ENCODE data around the gene SORBS1.

Gene SORBS1

DNA sequence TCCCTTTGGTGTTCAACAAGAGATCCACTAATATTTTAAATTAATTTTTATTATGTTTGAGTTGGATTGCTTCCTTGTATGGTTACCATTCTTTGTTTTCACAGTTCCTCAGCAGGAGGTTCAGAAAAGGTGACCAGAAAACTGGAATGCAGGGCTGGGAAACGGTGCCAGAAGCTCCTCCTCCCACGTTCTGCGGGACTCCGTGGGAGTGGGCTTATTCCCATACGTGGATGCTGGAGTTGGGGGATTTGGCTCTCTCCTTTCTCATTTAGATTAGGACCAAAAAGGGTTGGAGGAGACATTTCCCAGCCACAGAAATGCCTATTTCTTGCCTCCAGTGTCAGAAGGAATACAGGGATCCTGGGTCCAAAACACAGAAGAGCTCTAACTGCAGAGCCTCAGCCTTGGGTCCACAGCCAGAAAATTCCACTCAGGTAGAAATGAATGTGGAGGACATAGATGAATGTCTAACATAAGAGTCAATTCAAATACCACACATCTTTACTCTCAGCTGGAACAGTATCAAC lies 56.0 kb downstream of the SORBS1 start:
- H3K4me3 ChIP-seq (ENCODE audit: low read depth, low read length): no peak overlapping the region
- TF ChIP-seq, protein P1, sequence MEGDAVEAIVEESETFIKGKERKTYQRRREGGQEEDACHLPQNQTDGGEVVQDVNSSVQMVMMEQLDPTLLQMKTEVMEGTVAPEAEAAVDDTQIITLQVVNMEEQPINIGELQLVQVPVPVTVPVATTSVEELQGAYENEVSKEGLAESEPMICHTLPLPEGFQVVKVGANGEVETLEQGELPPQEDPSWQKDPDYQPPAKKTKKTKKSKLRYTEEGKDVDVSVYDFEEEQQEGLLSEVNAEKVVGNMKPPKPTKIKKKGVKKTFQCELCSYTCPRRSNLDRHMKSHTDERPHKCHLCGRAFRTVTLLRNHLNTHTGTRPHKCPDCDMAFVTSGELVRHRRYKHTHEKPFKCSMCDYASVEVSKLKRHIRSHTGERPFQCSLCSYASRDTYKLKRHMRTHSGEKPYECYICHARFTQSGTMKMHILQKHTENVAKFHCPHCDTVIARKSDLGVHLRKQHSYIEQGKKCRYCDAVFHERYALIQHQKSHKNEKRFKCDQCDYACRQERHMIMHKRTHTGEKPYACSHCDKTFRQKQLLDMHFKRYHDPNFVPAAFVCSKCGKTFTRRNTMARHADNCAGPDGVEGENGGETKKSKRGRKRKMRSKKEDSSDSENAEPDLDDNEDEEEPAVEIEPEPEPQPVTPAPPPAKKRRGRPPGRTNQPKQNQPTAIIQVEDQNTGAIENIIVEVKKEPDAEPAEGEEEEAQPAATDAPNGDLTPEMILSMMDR (IDR thresholded peaks at IDR 0.05; ENCODE audit: low read depth, low read length): no peak

DNA sequence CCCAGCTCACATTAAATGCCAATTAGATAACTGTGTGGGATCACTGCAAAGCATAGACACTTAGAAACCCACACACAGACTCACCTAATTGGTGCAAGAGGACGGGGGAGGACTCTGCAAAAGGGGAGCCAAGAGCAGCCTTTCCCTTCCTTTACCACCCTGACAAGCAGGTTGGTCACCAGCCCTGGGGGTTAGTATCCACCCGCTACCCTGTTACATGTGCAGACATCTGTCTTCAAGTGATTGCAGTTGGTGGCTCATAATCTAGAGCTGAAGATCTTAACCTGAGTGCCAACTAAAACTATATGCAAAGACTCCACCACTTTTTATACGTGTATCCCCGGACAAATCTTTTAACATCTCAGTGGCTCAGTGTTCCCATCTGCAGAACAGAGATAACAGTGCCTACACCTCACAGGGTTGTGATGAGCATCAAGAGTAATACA lies 56.9 kb downstream of the SORBS1 start:
- no peak overlapping the region for H3K4me3 ChIP-seq (ENCODE audit: low read depth, low read length)
- TF ChIP-seq, protein P1 (IDR thresholded peaks at IDR 0.05; ENCODE audit: low read depth, low read length): no peak

DNA sequence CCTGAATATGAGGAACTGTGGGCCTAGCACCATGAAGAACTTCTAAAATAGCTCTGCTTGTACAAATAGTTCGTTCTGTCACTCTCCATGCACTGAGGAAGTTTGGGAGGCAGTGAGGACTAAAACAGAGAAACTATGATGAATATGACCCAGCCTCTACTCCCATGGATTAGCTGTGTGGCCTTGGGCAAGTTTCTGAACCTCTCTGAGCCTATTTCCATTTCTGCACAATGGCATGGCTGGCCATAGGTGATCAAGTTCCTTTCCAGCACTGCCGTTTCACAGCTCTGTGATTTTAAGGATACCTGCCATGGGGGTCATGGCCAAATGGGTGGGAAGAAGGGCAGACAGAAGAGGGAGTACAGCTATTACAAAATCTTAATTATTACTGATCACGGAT lies 57.6 kb downstream of the SORBS1 start:
- no peak overlapping the region for H3K4me3 ChIP-seq (ENCODE audit: low read depth, low read length)
- TF ChIP-seq, protein P1 (IDR thresholded peaks at IDR 0.05; ENCODE audit: low read depth, low read length): no peak

DNA sequence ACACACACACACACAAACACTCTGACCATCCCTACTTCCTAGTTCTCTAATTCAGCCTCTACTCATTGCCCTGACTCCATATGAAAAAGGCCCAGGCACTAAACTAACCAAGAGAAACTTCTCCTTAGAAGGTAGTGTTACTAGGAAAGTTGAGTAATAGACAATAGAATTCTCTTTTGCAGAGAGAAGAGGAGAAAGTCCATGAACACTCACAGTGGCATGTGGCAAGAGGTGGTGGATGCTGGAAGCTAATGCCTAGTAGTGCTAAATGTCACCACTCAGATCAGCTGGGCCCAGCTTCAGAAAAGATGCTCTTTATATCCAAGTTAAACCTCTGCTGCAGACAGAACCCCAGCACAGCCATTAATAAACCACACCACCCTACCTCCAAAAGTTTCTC lies 58.2 kb downstream of the SORBS1 start:
- no peak overlapping the region for H3K4me3 ChIP-seq (ENCODE audit: low read depth, low read length)
- TF ChIP-seq, protein P1 (IDR thresholded peaks at IDR 0.05; ENCODE audit: low read depth, low read length): no peak

DNA sequence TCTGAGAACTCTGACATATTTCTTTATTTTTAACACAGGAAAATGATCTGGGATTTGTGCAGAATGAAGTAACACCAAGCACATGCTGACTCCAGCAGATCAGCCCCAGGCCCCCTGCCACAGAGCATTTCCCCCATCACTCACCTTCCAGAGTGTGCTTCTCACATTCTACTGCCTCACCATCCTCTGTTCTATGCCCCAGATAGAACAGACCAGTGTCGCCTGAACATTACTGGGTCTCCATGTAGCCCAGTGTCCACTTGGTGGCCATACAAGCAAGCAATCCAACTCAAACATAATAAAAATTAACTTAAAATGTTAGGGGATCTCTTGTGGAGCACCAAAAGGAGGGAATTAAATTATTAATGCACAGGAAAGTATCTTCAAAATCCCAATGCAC lies 58.8 kb downstream of the SORBS1 start:
- no peak overlapping the region for H3K4me3 ChIP-seq (ENCODE audit: low read depth, low read length)
- TF ChIP-seq, protein P1 (IDR thresholded peaks at IDR 0.05; ENCODE audit: low read depth, low read length): no peak

DNA sequence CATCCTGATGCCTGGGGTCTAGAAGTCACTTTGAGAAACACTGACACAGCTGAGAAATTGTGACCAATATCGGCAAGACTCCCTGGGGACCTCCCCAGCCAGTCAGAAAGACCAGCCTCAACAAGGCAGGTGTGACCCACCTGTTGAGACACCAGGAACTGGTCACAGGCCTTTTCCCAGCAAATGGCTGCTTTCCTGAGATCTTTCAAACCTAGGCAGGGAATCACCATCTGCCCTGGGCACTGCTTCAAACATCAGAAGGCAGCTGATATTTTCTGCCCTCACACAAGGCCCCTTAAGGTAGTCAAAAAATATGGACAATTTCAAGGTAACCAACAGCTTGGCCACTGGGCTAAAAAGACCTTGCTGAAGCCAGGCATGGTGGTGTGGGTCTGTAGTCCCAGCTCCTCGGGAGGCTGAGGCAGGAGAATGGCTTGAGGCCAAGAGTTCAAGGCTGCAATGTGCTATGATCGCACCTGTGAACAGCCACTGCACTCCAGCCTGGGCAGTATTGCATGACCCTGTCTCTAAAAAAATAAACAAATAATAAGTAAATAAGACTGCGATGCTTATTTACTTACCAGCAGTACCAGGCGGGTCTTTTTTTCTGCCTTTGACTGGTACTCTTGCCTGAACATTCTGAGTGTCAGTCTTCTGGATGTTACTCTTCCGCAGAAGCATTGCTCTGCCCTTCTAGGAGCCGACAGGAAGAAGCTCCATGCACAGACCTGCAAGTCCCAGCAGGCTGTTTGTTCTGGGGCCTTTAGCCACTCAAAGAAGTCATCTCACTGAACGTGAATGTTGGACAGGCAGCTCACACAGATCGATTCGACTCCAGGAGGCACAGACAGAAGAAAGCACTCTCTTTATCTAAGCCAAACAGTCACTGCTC lies 59.7 kb downstream of the SORBS1 start:
- TF ChIP-seq, protein P1 (IDR thresholded peaks at IDR 0.05; ENCODE audit: low read depth, low read length): no peak
- H3K4me3 ChIP-seq (ENCODE audit: low read depth, low read length): no peak overlapping the region

DNA sequence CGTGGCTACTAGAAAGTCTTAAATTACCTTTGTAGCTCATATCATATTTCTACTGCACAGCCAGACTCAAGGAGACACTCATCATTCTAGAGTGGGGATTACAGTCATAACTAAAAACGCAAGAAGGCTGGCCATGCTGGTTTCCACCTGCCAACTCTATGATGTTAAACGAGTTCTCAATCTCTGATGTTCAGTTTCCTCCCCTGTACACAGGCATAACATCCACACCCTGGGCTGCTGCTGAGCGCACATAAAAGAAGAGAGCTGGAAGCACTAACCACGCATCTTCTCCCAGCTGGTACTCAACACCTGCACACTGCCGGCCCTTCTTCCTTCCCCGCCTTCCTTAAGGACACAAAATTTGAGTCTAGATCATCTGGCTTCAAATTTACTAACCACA lies 60.5 kb downstream of the SORBS1 start:
- H3K4me3 ChIP-seq (ENCODE audit: low read depth, low read length): no peak overlapping the region
- TF ChIP-seq, protein P1 (IDR thresholded peaks at IDR 0.05; ENCODE audit: low read depth, low read length): no peak
